ENCODE data around the gene DNM3. TPM values are rescaled to one million over a fixed set of nuclear protein-coding genes. Genes with fewer than 3 reads are reported as not detected.

Gene DNM3
- total and polyA plus RNA-seq, 9 of the 15 experiments (the other 6 are each of a cell fraction or from before 2014, with no cell fraction given): 0.08 to 0.36 (median 0.22) TPM; not detected in 1

DNA sequence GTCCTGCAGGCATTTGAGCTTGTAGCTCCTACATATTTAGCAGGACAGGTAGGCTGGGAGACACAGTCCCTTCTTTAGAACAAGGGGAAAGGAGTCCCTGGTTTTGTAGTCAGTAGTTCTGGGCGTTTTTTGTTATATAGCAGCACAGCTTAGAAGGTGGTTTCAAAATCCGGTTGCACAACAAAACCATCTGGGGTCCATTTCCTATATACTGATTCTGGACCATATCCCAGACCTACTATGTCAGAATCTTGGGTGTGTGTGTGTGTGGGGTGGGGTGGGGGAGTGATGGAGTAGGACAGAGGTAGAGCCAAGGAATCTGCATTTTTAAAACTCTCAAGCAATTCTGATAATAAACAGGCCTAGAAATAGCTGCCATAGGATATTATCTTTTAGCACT is 38.3 kb upstream of the DNM3 start:
- in situ Hi-C loops (cut with MboI): loop anchor here (5.0 to 10.0 kb wide), 2 partner anchors 179 to 592 kb away; no protein-coding TSS in a partner anchor
- BruUV-seq (replicated peaks): no TSS peak
- H3K36me3 ChIP-seq (ENCODE audit: control insufficient read depth, insufficient read depth, low read length): peaks cover under 1% of the 10 kb centered on the region; the same call in 1 of the 3 replicates
- 7% methylated on average over 2 of the region's 2 CpGs for WGBS (ENCODE audit: insufficient coverage, low coverage, missing lambda C conversion rate)
- H4K20me1 ChIP-seq (replicated peaks; ENCODE audit: control insufficient read depth, insufficient read depth, low read length): no peaks in the 10 kb centered on the region
- FAIRE-seq: no peak
- intact Hi-C loops (cut with micrococcal nuclease): loop anchor here (2.0 to 5.0 kb wide), 2 partner anchors 594 to 626 kb away; no protein-coding TSS in a partner anchor
- no peaks in the 10 kb centered on the region for H3K9me3 ChIP-seq (replicated peaks; ENCODE audit: control insufficient read depth, insufficient read depth, low read depth, low read length)
- no peaks in the 10 kb centered on the region for H3K9me1 ChIP-seq (ENCODE audit: control insufficient read depth, insufficient read depth, low read length)
- H3K27ac ChIP-seq (ENCODE audit: extremely low read depth, low read depth, low read length): no peak overlapping the region
- TF ChIP-seq, protein P1, sequence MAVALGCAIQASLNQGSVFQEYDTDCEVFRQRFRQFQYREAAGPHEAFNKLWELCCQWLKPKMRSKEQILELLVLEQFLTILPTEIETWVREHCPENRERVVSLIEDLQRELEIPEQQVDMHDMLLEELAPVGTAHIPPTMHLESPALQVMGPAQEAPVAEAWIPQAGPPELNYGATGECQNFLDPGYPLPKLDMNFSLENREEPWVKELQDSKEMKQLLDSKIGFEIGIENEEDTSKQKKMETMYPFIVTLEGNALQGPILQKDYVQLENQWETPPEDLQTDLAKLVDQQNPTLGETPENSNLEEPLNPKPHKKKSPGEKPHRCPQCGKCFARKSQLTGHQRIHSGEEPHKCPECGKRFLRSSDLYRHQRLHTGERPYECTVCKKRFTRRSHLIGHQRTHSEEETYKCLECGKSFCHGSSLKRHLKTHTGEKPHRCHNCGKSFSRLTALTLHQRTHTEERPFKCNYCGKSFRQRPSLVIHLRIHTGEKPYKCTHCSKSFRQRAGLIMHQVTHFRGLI (CRISPR knock-in tag; IDR thresholded peaks at IDR 0.05): no peak
- TF ChIP-seq, protein P2, sequence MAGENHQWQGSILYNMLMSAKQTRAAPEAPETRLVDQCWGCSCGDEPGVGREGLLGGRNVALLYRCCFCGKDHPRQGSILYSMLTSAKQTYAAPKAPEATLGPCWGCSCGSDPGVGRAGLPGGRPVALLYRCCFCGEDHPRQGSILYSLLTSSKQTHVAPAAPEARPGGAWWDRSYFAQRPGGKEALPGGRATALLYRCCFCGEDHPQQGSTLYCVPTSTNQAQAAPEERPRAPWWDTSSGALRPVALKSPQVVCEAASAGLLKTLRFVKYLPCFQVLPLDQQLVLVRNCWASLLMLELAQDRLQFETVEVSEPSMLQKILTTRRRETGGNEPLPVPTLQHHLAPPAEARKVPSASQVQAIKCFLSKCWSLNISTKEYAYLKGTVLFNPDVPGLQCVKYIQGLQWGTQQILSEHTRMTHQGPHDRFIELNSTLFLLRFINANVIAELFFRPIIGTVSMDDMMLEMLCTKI (IDR thresholded peaks at IDR 0.05; ENCODE audit: partially characterized antibody): no peak
- no peak for TF ChIP-seq TSC22D4 (tag; IDR thresholded peaks at IDR 0.05)
- no peak for TF ChIP-seq POLR2G (IDR thresholded peaks at IDR 0.05; ENCODE audit: low read depth, low read length)
- TF ChIP-seq ZNF57 (CRISPR knock-in tag; IDR thresholded peaks at IDR 0.05): no peak
- no peak for TF ChIP-seq NR2F6 (CRISPR knock-in tag; IDR thresholded peaks at IDR 0.05)
- no peak for TF ChIP-seq FOXJ2 (tag; IDR thresholded peaks at IDR 0.05)
- no peak for TF ChIP-seq ETS2 (tag; IDR thresholded peaks at IDR 0.05; ENCODE audit: borderline replicate concordance, poor library complexity, severe bottlenecking)
- TF ChIP-seq MYBL2 (IDR thresholded peaks at IDR 0.05; ENCODE audit: low read depth): no peak
- no peak for TF ChIP-seq MYBL2 (CRISPR knock-in tag; IDR thresholded peaks at IDR 0.05; ENCODE audit: borderline replicate concordance)
- TF ChIP-seq, protein P3, sequence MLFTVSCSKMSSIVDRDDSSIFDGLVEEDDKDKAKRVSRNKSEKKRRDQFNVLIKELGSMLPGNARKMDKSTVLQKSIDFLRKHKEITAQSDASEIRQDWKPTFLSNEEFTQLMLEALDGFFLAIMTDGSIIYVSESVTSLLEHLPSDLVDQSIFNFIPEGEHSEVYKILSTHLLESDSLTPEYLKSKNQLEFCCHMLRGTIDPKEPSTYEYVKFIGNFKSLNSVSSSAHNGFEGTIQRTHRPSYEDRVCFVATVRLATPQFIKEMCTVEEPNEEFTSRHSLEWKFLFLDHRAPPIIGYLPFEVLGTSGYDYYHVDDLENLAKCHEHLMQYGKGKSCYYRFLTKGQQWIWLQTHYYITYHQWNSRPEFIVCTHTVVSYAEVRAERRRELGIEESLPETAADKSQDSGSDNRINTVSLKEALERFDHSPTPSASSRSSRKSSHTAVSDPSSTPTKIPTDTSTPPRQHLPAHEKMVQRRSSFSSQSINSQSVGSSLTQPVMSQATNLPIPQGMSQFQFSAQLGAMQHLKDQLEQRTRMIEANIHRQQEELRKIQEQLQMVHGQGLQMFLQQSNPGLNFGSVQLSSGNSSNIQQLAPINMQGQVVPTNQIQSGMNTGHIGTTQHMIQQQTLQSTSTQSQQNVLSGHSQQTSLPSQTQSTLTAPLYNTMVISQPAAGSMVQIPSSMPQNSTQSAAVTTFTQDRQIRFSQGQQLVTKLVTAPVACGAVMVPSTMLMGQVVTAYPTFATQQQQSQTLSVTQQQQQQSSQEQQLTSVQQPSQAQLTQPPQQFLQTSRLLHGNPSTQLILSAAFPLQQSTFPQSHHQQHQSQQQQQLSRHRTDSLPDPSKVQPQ (CRISPR knock-in tag; IDR thresholded peaks at IDR 0.05; ENCODE audit: borderline replicate concordance): no peak
- no peak for TF ChIP-seq NCOA4 (IDR thresholded peaks at IDR 0.05; ENCODE audit: partially characterized antibody)
- no peak for TF ChIP-seq NCOA6 (IDR thresholded peaks at IDR 0.05)
- no peak for TF ChIP-seq HMG20B (CRISPR knock-in tag; IDR thresholded peaks at IDR 0.05)
- TF ChIP-seq, protein P4, sequence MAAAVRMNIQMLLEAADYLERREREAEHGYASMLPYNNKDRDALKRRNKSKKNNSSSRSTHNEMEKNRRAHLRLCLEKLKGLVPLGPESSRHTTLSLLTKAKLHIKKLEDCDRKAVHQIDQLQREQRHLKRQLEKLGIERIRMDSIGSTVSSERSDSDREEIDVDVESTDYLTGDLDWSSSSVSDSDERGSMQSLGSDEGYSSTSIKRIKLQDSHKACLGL (CRISPR knock-in tag; IDR thresholded peaks at IDR 0.05; ENCODE audit: borderline replicate concordance, poor library complexity, severe bottlenecking): no peak
- no peak for TF ChIP-seq MAZ (CRISPR knock-in tag; conservative IDR thresholded peaks at IDR 0.05 in 1 of 2, IDR thresholded peaks at IDR 0.05 in 1 of 2)
- TF ChIP-seq KHSRP (IDR thresholded peaks at IDR 0.05): no peak
- no peaks in the 10 kb centered on the region for H3K79me2 ChIP-seq (ENCODE audit: control insufficient read depth, insufficient read depth, low read length)
- no peak overlapping the region for H3K9ac ChIP-seq (ENCODE audit: insufficient read depth in 1 of 2, low read depth in 2 of 2, low read length in 2 of 2)
- H3K4me2 ChIP-seq (ENCODE audit: insufficient read depth, low read length): no peak overlapping the region
- H3K27me3 ChIP-seq (ENCODE audit: control insufficient read depth in 2 of 2, insufficient read depth in 2 of 2, low read length in 2 of 2): no peaks in the 10 kb centered on the region
- POLR2A ChIA-PET: interaction anchor here (0.6 kb wide), 1 partner anchor 13 kb away, joined by 3 read pairs; no protein-coding TSS in a partner anchor
- no peak overlapping the region for H2AFZ ChIP-seq (ENCODE audit: low read depth, low read length)
- no peak for ATAC-seq
- H3K4me3 ChIP-seq: no peak overlapping the region
- H3K4me1 ChIP-seq (replicated peaks in 1 of 2; ENCODE audit: control insufficient read depth in 2 of 2, insufficient read depth in 2 of 2, low read length in 2 of 2): peaks cover 0 to 3% of the 10 kb centered on the region in 2 experiments; a peak in 1 of 5 replicates
- DNase-seq (ENCODE audit: extremely low read depth in 1 of 4, low spot score in 3 of 4): no peak
- CTCF ChIA-PET (ENCODE audit: low intra/inter-chr PET ratio): interaction anchor here (2.7 kb wide), 1 partner anchor 181 kb away, joined by 19 read pairs; no protein-coding TSS in a partner anchor
